Panc1 (cell line): ENCODE measurements around the gene RNF215.

Experiments used
- CTCF ChIP-seq: fragments of 450-650 bp; IDR thresholded peaks from 2 replicates; pipeline ENCODE4 v1.5.1; 2017; ENCODE audit warnings: mild to moderate bottlenecking
- POLR2AphosphoS5 ChIP-seq: IDR thresholded peaks from 2 replicates; pipeline ENCODE4 v1.6.1; 2012; ENCODE audit warnings: mild to moderate bottlenecking, low read depth, low read length, moderate library complexity
- REST ChIP-seq, 2 experiments: IDR thresholded peaks; 2 replicates each; pipeline ENCODE4 v1.6.1; 2011 to 2012; ENCODE audit warnings: low read depth in 2 of 2, control low read depth in 1 of 2, low read length in 1 of 2, mild to moderate bottlenecking in 1 of 2, moderate library complexity in 1 of 2; ENCODE audit not compliant: insufficient read depth in 1 of 2
- SIN3A ChIP-seq: IDR thresholded peaks from 2 replicates; pipeline ENCODE4 v1.6.1; 2012; ENCODE audit warnings: low read depth, mild to moderate bottlenecking, low read length, moderate library complexity, borderline replicate concordance; ENCODE audit not compliant: insufficient read depth
- TCF7L2 ChIP-seq: IDR thresholded peaks from 2 replicates; pipeline ENCODE4 v1.6.1; 2011; ENCODE audit warnings: mild to moderate bottlenecking, low read depth, low read length, inconsistent platforms

GRCh38 chr22:30386960-30387827, at the start of gene RNF215:
- TF ChIP-seq CTCF (peak; percentile 95), POLR2AphosphoS5 (no peak; the same call in 1 of the 2 replicates), SIN3A (no peak), REST (IDR thresholded peaks at IDR 0.05; ENCODE audit: insufficient read depth in 1 of 2, low read depth in 2 of 2, low read length in 1 of 2) (no peak), TCF7L2 (no peak)
